ENCODE measurements around the gene NRP1. TPM values are rescaled to one million over a fixed set of nuclear protein-coding genes. Genes with fewer than 3 reads are reported as not detected.

Gene NRP1
- total and polyA plus RNA-seq, 4 donors: 14.6 to 55.6 (median 37.8) TPM

DNA sequence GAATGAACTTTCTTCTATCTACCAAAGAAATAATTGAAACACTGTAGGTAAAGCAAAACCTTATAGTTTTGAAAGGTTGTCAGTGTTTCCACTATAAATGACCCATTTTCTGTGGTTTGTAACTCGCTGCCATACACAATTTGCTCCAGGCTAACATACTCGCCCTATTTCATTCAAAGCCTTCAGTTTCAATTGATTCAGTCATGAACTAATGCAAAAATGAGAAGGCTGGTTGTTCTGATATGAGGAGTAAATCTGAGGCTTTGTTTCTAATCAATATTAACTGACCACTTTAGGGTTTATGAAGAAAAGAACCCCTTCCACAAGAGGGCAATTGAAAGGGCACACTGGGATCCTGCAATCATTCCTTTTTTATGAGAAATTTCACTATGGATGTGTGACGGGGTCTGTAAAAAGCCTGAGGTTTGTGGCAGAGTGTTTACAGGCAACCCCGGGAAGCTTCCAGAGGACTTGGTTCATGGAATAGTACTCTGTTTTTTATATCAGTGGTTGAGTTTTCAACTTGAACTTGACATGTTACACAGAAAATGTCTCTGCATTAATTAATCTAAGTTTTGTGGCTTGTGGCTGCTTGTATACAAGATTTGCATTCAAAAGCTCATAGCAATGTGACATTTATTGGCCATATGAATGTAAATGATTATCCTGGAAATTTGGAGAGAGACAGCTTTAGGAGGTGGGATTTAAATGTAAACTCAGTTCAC, 133.2 kb downstream of the NRP1 start:
- TF ChIP-seq YY1 (IDR thresholded peaks at IDR 0.05) (no peak), FOXA2 (IDR thresholded peaks at IDR 0.05) (no peak), GABPA (IDR thresholded peaks at IDR 0.05 in 1 of 2, conservative IDR thresholded peaks at IDR 0.05 in 1 of 2) (no peak), NR2F2 (IDR thresholded peaks at IDR 0.05) (no peak), HNF4A (conservative IDR thresholded peaks at IDR 0.05) (no peak), EGR1 (IDR thresholded peaks at IDR 0.05; ENCODE audit: low read depth in 2 of 2) (no peak)
- TF ChIP-seq, protein P1, sequence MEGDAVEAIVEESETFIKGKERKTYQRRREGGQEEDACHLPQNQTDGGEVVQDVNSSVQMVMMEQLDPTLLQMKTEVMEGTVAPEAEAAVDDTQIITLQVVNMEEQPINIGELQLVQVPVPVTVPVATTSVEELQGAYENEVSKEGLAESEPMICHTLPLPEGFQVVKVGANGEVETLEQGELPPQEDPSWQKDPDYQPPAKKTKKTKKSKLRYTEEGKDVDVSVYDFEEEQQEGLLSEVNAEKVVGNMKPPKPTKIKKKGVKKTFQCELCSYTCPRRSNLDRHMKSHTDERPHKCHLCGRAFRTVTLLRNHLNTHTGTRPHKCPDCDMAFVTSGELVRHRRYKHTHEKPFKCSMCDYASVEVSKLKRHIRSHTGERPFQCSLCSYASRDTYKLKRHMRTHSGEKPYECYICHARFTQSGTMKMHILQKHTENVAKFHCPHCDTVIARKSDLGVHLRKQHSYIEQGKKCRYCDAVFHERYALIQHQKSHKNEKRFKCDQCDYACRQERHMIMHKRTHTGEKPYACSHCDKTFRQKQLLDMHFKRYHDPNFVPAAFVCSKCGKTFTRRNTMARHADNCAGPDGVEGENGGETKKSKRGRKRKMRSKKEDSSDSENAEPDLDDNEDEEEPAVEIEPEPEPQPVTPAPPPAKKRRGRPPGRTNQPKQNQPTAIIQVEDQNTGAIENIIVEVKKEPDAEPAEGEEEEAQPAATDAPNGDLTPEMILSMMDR (IDR thresholded peaks at IDR 0.05; ENCODE audit: low read depth, low read length, missing input control): no peak
- TF ChIP-seq, protein P2, sequence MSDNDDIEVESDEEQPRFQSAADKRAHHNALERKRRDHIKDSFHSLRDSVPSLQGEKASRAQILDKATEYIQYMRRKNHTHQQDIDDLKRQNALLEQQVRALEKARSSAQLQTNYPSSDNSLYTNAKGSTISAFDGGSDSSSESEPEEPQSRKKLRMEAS (IDR thresholded peaks at IDR 0.05): no peak
- TF ChIP-seq, protein P3, sequence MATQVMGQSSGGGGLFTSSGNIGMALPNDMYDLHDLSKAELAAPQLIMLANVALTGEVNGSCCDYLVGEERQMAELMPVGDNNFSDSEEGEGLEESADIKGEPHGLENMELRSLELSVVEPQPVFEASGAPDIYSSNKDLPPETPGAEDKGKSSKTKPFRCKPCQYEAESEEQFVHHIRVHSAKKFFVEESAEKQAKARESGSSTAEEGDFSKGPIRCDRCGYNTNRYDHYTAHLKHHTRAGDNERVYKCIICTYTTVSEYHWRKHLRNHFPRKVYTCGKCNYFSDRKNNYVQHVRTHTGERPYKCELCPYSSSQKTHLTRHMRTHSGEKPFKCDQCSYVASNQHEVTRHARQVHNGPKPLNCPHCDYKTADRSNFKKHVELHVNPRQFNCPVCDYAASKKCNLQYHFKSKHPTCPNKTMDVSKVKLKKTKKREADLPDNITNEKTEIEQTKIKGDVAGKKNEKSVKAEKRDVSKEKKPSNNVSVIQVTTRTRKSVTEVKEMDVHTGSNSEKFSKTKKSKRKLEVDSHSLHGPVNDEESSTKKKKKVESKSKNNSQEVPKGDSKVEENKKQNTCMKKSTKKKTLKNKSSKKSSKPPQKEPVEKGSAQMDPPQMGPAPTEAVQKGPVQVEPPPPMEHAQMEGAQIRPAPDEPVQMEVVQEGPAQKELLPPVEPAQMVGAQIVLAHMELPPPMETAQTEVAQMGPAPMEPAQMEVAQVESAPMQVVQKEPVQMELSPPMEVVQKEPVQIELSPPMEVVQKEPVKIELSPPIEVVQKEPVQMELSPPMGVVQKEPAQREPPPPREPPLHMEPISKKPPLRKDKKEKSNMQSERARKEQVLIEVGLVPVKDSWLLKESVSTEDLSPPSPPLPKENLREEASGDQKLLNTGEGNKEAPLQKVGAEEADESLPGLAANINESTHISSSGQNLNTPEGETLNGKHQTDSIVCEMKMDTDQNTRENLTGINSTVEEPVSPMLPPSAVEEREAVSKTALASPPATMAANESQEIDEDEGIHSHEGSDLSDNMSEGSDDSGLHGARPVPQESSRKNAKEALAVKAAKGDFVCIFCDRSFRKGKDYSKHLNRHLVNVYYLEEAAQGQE (IDR thresholded peaks at IDR 0.05): no peak
- WGBS: 93% methylated on average over 4 of the region's 4 CpGs

DNA sequence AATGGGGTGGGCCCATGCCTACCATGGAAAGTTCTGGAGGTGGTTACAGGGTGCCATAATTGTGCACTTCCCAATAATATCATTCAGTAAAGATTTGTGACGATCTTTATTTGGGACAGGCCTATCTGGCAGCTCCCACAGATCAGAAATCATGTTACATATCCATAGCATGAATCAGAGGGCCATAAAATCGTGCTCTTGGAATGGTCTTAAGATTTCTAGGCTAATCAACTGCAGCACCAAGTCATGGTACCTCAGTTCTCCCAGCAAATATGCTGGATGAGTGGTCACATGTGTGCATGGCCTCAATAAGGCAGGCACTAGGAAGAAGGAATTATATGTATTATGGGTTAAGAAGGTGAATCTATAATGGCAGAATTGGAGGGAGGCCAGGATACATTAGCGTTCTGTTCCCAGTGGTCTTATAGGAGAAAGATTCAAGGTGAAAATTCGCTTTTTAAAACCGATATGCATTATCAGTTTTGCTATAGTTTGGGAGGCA, 134.7 kb downstream of the NRP1 start:
- no peak for TF ChIP-seq EGR1 (IDR thresholded peaks at IDR 0.05; ENCODE audit: low read depth in 2 of 2)
- no peak for TF ChIP-seq HNF4A (conservative IDR thresholded peaks at IDR 0.05)
- no peak for TF ChIP-seq SP1 (IDR thresholded peaks at IDR 0.05)
- no peak for TF ChIP-seq TAF1 (conservative IDR thresholded peaks at IDR 0.05)
- TF ChIP-seq, protein P3 (IDR thresholded peaks at IDR 0.05): no peak
- TF ChIP-seq RXRA (IDR thresholded peaks at IDR 0.05): no peak
- TF ChIP-seq YY1 (IDR thresholded peaks at IDR 0.05): no peak
- TF ChIP-seq GABPA (IDR thresholded peaks at IDR 0.05 in 1 of 2, conservative IDR thresholded peaks at IDR 0.05 in 1 of 2): no peak
- no peak for TF ChIP-seq FOXA1 (IDR thresholded peaks at IDR 0.05)
- TF ChIP-seq HNF4G (IDR thresholded peaks at IDR 0.05): no peak
- no peaks in the 10 kb centered on the region for H3K9me3 ChIP-seq (ENCODE audit: control insufficient read depth in 4 of 4, low read length in 3 of 4)
- no peaks in the 10 kb centered on the region for H3K27me3 ChIP-seq (ENCODE audit: control insufficient read depth in 4 of 4, insufficient read depth in 4 of 4, low read length in 3 of 4)
- WGBS: 92% methylated on average over 5 of the region's 5 CpGs
- no peak overlapping the region for H3K4me3 ChIP-seq (ENCODE audit: low read depth in 1 of 3, low read length in 3 of 3)
- no peak overlapping the region for H3K27ac ChIP-seq (ENCODE audit: low read depth in 1 of 2, low read length in 2 of 2)
- no peak overlapping the region for H3K9ac ChIP-seq (ENCODE audit: low read depth in 1 of 2, low read length in 2 of 2)
- DNase-seq (ENCODE audit: low spot score): no peak
- peaks cover 0 to 7% (median 1%) of the 10 kb centered on the region in 4 donors for H3K36me3 ChIP-seq (ENCODE audit: control insufficient read depth in 4 of 4, insufficient read depth in 3 of 4, low read depth in 1 of 4, low read length in 3 of 4)
- peaks cover 10 to 31% (median 29%) of the 10 kb centered on the region in 4 donors for H3K4me1 ChIP-seq (ENCODE audit: control insufficient read depth in 4 of 4, insufficient read depth in 4 of 4, low read length in 3 of 4)

More for the DNA sequence above, 133.2 kb downstream of the NRP1 start:
- H3K4me1 ChIP-seq (ENCODE audit: control insufficient read depth in 4 of 4, insufficient read depth in 4 of 4, low read length in 3 of 4): peaks cover 6 to 18% (median 17%) of the 10 kb centered on the region in 4 donors
- H3K27ac ChIP-seq (ENCODE audit: low read depth in 1 of 2, low read length in 2 of 2): no peak overlapping the region
- no peak for DNase-seq (ENCODE audit: low spot score)
- no peaks in the 10 kb centered on the region for H3K27me3 ChIP-seq (ENCODE audit: control insufficient read depth in 4 of 4, insufficient read depth in 4 of 4, low read length in 3 of 4)
- H3K9ac ChIP-seq (ENCODE audit: low read depth in 1 of 2, low read length in 2 of 2): no peak overlapping the region
- H3K9me3 ChIP-seq (ENCODE audit: control insufficient read depth in 4 of 4, low read length in 3 of 4): no peaks in the 10 kb centered on the region
- H3K4me3 ChIP-seq (ENCODE audit: low read depth in 1 of 3, low read length in 3 of 3): no peak overlapping the region
- H3K36me3 ChIP-seq (ENCODE audit: control insufficient read depth in 4 of 4, insufficient read depth in 3 of 4, low read depth in 1 of 4, low read length in 3 of 4): peaks cover 0 to 11% (median 5%) of the 10 kb centered on the region in 4 donors
